ENCODE measurements around the gene CARM1.

DNA sequence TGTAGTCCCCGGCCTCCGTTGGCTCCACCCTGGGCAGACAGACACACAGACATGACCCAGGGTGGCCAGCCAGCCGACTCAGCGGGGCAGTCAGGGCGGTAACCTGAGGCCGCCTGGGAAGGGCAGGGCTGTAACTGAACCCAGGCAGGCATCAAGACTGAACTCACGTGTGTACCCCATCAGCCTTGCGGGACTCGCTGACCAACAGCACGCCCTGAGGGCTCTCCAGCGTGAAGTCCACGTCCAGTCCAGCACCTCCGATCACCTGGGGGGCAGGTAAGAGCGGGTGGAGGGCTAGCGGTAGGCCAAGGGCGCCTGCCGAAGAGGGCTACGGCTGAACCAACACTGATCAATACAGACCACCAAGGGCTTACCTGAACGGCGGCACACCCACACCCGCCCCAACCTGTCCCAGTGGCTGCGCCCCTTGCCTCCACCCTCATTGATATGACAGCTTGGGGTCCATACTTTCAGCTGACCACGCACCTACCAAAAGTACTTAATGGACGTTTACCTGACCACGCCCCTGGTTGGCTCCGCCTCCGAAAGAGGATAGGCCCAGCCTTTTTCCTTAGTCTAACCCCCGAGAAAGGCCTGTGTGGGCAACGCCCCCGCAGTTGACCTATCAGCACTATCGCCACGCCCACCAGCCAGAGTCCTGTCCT, 36.1 kb upstream of the CARM1 start:
- TF ChIP-seq CTCF (conservative IDR thresholded peaks at IDR 0.05): no peak
- TF ChIP-seq EZH2 (IDR thresholded peaks at IDR 0.05; ENCODE audit: low read depth): no peak
